A549 (cell line): Measurements from ENCODE around the gene COPB2. TPM values are rescaled to one million over a fixed set of nuclear protein-coding genes. Genes with fewer than 3 reads are reported as not detected.

Experiments used
- ATAC-seq, 2 experiments: fragments of 200-7000 bp in 1 of 2; fragments of >200 bp in 1 of 2; cut with Nextera tagmentation in 1 of 2; cut with Tn5 transposase in 1 of 2; 3 replicates each; pipeline versions ENCODE4 v1.8.0 to v1.9.1; 2018 to 2020; ENCODE audit warnings: mild to moderate bottlenecking in 1 of 2, moderate library complexity in 1 of 2
- CTCF ChIA-PET: fragments of 300-600 bp; sonication (Branson Sonifier 250); formaldehyde crosslinking; extraction: SDS; loops from one replicate; lab custom pipeline; 2021; ENCODE audit warnings: antibody characterized with exemption, inconsistent platforms; lab: Yijun Ruan, JAX
- POLR2A ChIA-PET: fragments of 350-600 bp; formaldehyde crosslinking; extraction: SDS; loops from one replicate; lab custom pipeline; 2021; ENCODE audit warnings: antibody characterized with exemption, inconsistent platforms; lab: Yijun Ruan, JAX
- DNase-seq, 2 experiments: peaks; one replicate each; pipeline versions ENCODE4 v3.0.0 to v3.0.0-alpha.2; 2011 to 2016; ENCODE audit warnings: low read depth in 1 of 2, low spot score in 1 of 2
- FAIRE-seq: peaks from 2 replicates; lab custom pipeline; 2011; peaks lifted over from hg19 to GRCh38; lab: Jason Lieb, UNC
- H3K27ac ChIP-seq, 2 experiments: fragments of >200 bp; sonication (Bioruptor Twin); formaldehyde crosslinking; 3 replicates each; pipeline ENCODE4 v1.5.1; 2016 to 2017
- H3K4me1 ChIP-seq: fragments of >200 bp; sonication (Bioruptor Twin); formaldehyde crosslinking; 3 replicates; pipeline ENCODE4 v1.6.1; 2016
- H3K4me2 ChIP-seq: fragments of >200 bp; sonication (Bioruptor Twin); formaldehyde crosslinking; 3 replicates; pipeline ENCODE4 v1.6.1; 2016
- H3K4me3 ChIP-seq: fragments of >200 bp; sonication (Bioruptor Twin); formaldehyde crosslinking; 3 replicates; pipeline ENCODE4 v1.5.1; 2016
- H3K9me3 ChIP-seq: fragments of >200 bp; sonication (Bioruptor Twin); formaldehyde crosslinking; 3 replicates; pipeline ENCODE4 v1.6.1; 2016
- ATOH8 ChIP-seq: fragments of 250-450 bp; sonication (Bioruptor Pico); IDR thresholded peaks from 2 replicates; pipeline ENCODE4 v1.5.0; 2020; ENCODE audit warnings: low read depth, mild to moderate bottlenecking, moderate library complexity
- BHLHE40 ChIP-seq: IDR thresholded peaks from 2 replicates; pipeline ENCODE4 v1.6.1; 2012; ENCODE audit warnings: low read depth, low read length, inconsistent platforms
- CBX8 ChIP-seq: fragments of 200-600 bp; sonication (generic); IDR thresholded peaks from 2 replicates; pipeline ENCODE4 v1.6.1; 2016
- CEBPB ChIP-seq, 2 experiments: fragments of >200 bp in 1 of 2; sonication (Bioruptor Twin) in 1 of 2; formaldehyde crosslinking in 1 of 2; IDR thresholded peaks; 2 replicates each; pipeline ENCODE4 v1.6.1; 2012 to 2016
- CHD2 ChIP-seq: fragments of 150-350 bp; IDR thresholded peaks from 2 replicates; pipeline ENCODE4 v1.6.1; 2014; ENCODE audit warnings: low read length; ENCODE audit not compliant: partially characterized antibody
- E2F6 ChIP-seq: IDR thresholded peaks from 2 replicates; pipeline ENCODE4 v1.6.1; 2012; ENCODE audit warnings: low read depth, borderline replicate concordance
- EP300 ChIP-seq, 2 experiments: fragments of >200 bp; sonication (Bioruptor Twin); formaldehyde crosslinking; IDR thresholded peaks; 2 replicates in 1 of 2; 3 replicates in 1 of 2; pipeline ENCODE4 v1.6.1; 2016 to 2017
- FOSL2 ChIP-seq, 2 experiments: fragments of 450-650 bp in 1 of 2; fragments of >200 bp in 1 of 2; sonication (Bioruptor Twin) in 1 of 2; formaldehyde crosslinking; IDR thresholded peaks; 2 replicates each; pipeline versions ENCODE4 v1.5.0 to v1.6.1; 2016 to 2020; ENCODE audit warnings: mild to moderate bottlenecking in 1 of 2, moderate library complexity in 1 of 2
- FOXS1 ChIP-seq: fragments of 250-450 bp; sonication (Bioruptor Pico); IDR thresholded peaks from 2 replicates; pipeline ENCODE4 v1.5.0; 2020; ENCODE audit warnings: mild to moderate bottlenecking, moderate library complexity
- GATA3 ChIP-seq: IDR thresholded peaks from 2 replicates; pipeline ENCODE4 v1.6.1; 2012; ENCODE audit warnings: borderline replicate concordance
- HEYL ChIP-seq: fragments of 250-450 bp; sonication (Bioruptor Pico); IDR thresholded peaks from 2 replicates; pipeline ENCODE4 v1.8.0; 2021; ENCODE audit warnings: mild to moderate bottlenecking, moderate library complexity
- HOXB5 ChIP-seq: fragments of 250-450 bp; sonication (Bioruptor Pico); IDR thresholded peaks from 2 replicates; pipeline ENCODE4 v1.5.0; 2020; ENCODE audit warnings: mild to moderate bottlenecking, moderate library complexity
- JUNB ChIP-seq: fragments of >200 bp; sonication (Bioruptor Twin); formaldehyde crosslinking; IDR thresholded peaks from 2 replicates; pipeline ENCODE4 v1.6.1; 2016
- KDM5A ChIP-seq: fragments of 200-600 bp; sonication (generic); IDR thresholded peaks from 2 replicates; pipeline ENCODE4 v1.6.1; 2016; ENCODE audit warnings: antibody characterized with exemption, mild to moderate bottlenecking
- MAX ChIP-seq: IDR thresholded peaks from 2 replicates; pipeline ENCODE4 v1.6.1; 2012
- NFE2L2 ChIP-seq: fragments of 150-350 bp; conservative IDR thresholded peaks from 2 replicates; pipeline ENCODE4 v1.6.1; 2014; ENCODE audit warnings: low read length
- PBX3 ChIP-seq: IDR thresholded peaks from 2 replicates; pipeline ENCODE4 v1.6.1; 2012
- POLR2AphosphoS2 ChIP-seq: conservative IDR thresholded peaks from 2 replicates; pipeline ENCODE4 v1.6.1; 2012; ENCODE audit warnings: low read length, improper control_type of control experiment, inconsistent platforms
- RAD21 ChIP-seq, 2 experiments: fragments of >200 bp in 1 of 2; sonication (Bioruptor Twin) in 1 of 2; formaldehyde crosslinking in 1 of 2; IDR thresholded peaks in 1 of 2; conservative IDR thresholded peaks in 1 of 2; 2 replicates in 1 of 2; 3 replicates in 1 of 2; pipeline ENCODE4 v1.6.1; 2012 to 2018; ENCODE audit warnings: inconsistent platforms in 1 of 2
- RARB ChIP-seq: fragments of 250-450 bp; sonication (Bioruptor Pico); IDR thresholded peaks from 2 replicates; pipeline ENCODE4 v1.8.0; 2021; ENCODE audit warnings: mild to moderate bottlenecking, moderate library complexity
- RFX5 ChIP-seq: fragments of 450-650 bp; IDR thresholded peaks from 2 replicates; pipeline ENCODE4 v1.7.1; 2014; ENCODE audit warnings: antibody characterized with exemption, mild to moderate bottlenecking, moderate library complexity
- TFCP2L1 ChIP-seq: fragments of 250-450 bp; sonication (Bioruptor Pico); IDR thresholded peaks from 2 replicates; pipeline ENCODE4 v1.5.0; 2021; ENCODE audit warnings: mild to moderate bottlenecking
- USF2 ChIP-seq: fragments of 450-650 bp; IDR thresholded peaks from 2 replicates; pipeline ENCODE4 v1.6.1; 2014; ENCODE audit warnings: antibody characterized with exemption
- ZNF302 ChIP-seq: fragments of 250-450 bp; sonication (Bioruptor Pico); IDR thresholded peaks from 2 replicates; pipeline ENCODE4 v1.9.0; 2021; ENCODE audit warnings: inconsistent platforms, mild to moderate bottlenecking, moderate library complexity
- ZSCAN20 ChIP-seq: fragments of 250-450 bp; sonication (Bioruptor Pico); IDR thresholded peaks from 2 replicates; pipeline ENCODE4 v1.8.0; 2022; ENCODE audit warnings: mild to moderate bottlenecking, moderate library complexity
- WGBS: methylation state at CpG from one replicate; pipeline ENCODE4 v1.1.6; 2017; ENCODE audit errors: missing lambda C conversion rate; 5-methylcytosine and 5-hydroxymethylcytosine counted together
- polyA plus RNA-seq, 4 experiments: library from polyadenylated mRNA; depleted of rRNA in 3 of 4; stranded (reverse); fragments of >200 nt; fragmentation: RNase III in 1 of 4; extraction: RNeasy Plus Mini Kit Qiagen cat#74134 plus additional on column Dnase treatment in 1 of 4; gene quantifications; 2 replicates in 3 of 4; 3 replicates in 1 of 4; pipeline ENCODE4 v1.2.3, GENCODE V29; 2011 to 2017
- TF ChIP-seq, protein P1 (sequence below): fragments of >200 bp; sonication (Bioruptor Twin); formaldehyde crosslinking; IDR thresholded peaks from 2 replicates; pipeline ENCODE4 v1.6.1; 2016
- TF ChIP-seq, protein P2 (sequence below): fragments of >200 bp; sonication (Bioruptor Twin); formaldehyde crosslinking; IDR thresholded peaks from 3 replicates; pipeline ENCODE4 v1.5.1; 2016

COPB2 gene
- polyA plus RNA-seq, 2 of the 4 experiments (the other 2 are of a cell fraction), result 109 to 124 TPM

DNA sequence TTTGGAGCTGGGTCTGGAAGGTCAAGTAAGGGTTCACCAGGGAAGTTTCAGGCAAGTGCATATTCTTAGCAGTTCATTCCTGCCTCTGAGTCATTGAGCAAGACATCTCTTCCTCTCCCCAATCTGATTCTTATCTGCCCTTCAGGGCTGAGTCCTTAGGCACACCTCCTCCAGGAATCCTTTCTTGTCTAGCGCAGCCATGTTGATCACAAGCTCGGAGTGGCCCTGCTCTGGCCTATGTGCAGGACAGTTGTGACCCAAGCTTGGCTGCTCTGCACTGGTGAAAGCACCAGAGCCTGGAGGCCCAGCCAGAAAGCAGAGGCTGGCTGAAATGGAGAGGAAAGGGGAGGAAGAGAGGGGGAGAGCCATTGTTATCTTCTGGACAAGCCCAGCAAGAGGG lies 76.5 kb downstream of the COPB2 start:
- CTCF ChIA-PET, result interaction anchor here (0.7 to 10.6 kb wide), 4 partner anchors 16 to 377 kb away, joined by 3 to 55 read pairs (median 16); no protein-coding TSS in a partner anchor
- H3K27ac ChIP-seq, result peak overlapping the region; percentile 88 to 92; a peak in 5 of 6 replicates
- H3K4me2 ChIP-seq, result peak overlapping the region; percentile 20
- no CpG with 5 or more reads among the region's 2 CpGs for WGBS
- peak; percentile 27 to 68; a peak in 3 of 6 replicates for ATAC-seq
- peak; percentile 46 to 51 for DNase-seq
- H3K4me3 ChIP-seq, result no peak overlapping the region
- FAIRE-seq, result no peak
- H3K9me3 ChIP-seq, result no peaks in the 10 kb centered on the region
- POLR2A ChIA-PET, result no interaction called here
- TF ChIP-seq, protein P1, sequence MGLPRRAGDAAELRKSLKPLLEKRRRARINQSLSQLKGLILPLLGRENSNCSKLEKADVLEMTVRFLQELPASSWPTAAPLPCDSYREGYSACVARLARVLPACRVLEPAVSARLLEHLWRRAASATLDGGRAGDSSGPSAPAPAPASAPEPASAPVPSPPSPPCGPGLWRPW, result no peak
- TF ChIP-seq CEBPB (IDR thresholded peaks at IDR 0.05) (peak in 1 of 2 experiments; percentile 32; a peak in 1 of 4 replicates), EP300 (IDR thresholded peaks at IDR 0.05) (no peak), MAX (0 out of 2 replicates have a peak, but pooled peaks have one; percentile 40), E2F6 (no peak), GATA3 (peak; percentile 87), ZNF302 (CRISPR knock-in tag) (no peak), HEYL (CRISPR knock-in tag) (no peak), HOXB5 (CRISPR knock-in tag) (no peak)
- peaks cover 59% of the 10 kb centered on the region for H3K4me1 ChIP-seq

GRCh38 chr3:139312416-139312815 lies 77.0 kb downstream of the COPB2 start:
- ChIA-PET CTCF (interaction anchor here (0.7 to 10.6 kb wide), 6 partner anchors 11 to 376 kb away, joined by 3 to 55 read pairs (median 5); no protein-coding TSS in a partner anchor), POLR2A (no interaction called here)
- peaks cover 59% of the 10 kb centered on the region for H3K4me1 ChIP-seq
- DNase-seq (no peak), FAIRE-seq (no peak), ATAC-seq (no peak)
- TF ChIP-seq KDM5A, result no peak
- TF ChIP-seq USF2, result no peak
- TF ChIP-seq RFX5, result no peak
- TF ChIP-seq, protein P1, result no peak
- TF ChIP-seq FOSL2 (IDR thresholded peaks at IDR 0.05), result no peak
- no peak for TF ChIP-seq FOSL2 (CRISPR knock-in tag; IDR thresholded peaks at IDR 0.05)
- TF ChIP-seq CEBPB (IDR thresholded peaks at IDR 0.05), result no peak
- no peak for TF ChIP-seq RARB (CRISPR knock-in tag)
- H3K4me3 ChIP-seq, result no peak overlapping the region
- peak overlapping the region; percentile 20 for H3K4me2 ChIP-seq
- peak overlapping the region; percentile 88 to 92 for H3K27ac ChIP-seq
- WGBS, result 83% methylated on average over 1 of the region's 1 CpG
- no peaks in the 10 kb centered on the region for H3K9me3 ChIP-seq

DNA sequence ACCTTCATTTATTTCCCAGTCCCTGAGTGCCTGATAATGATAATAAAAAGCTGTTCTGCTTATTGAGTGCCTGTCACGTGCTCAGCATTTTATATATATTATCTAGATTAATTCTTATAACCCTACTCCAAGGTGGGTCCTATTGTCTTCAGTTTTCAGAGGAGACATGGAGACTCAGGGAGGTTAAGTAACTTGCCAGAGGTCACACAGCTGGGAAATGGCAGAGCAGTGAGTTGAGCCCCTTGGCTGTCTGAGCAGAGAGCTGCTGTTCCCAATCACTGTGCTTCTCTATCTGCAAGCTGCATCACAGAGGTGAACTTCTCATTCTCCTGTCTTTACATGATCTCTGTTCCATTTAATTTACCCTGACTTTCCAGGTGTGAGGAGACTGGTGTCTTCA lies 77.9 kb downstream of the COPB2 start:
- ChIA-PET CTCF (interaction anchor here (1.1 to 5.2 kb wide), 3 partner anchors 10 to 200 kb away, joined by 3 to 26 read pairs (median 4); no protein-coding TSS in a partner anchor), POLR2A (interaction anchor here (1.3 kb wide), 1 partner anchor 9 kb away, joined by 3 read pairs; no protein-coding TSS in a partner anchor)
- Histone ChIP-seq H3K27ac (peak overlapping the region; percentile 88 to 92), H3K9me3 (no peaks in the 10 kb centered on the region), H3K4me2 (no peak overlapping the region), H3K4me1 (peaks cover 59% of the 10 kb centered on the region), H3K4me3 (no peak overlapping the region)
- ATAC-seq (no peak), DNase-seq (no peak), FAIRE-seq (no peak)
- 88% methylated on average over 1 of the region's 1 CpG for WGBS
- no peak for TF ChIP-seq RAD21 (conservative IDR thresholded peaks at IDR 0.05 in 1 of 2, IDR thresholded peaks at IDR 0.05 in 1 of 2)
- no peak for TF ChIP-seq JUNB
- TF ChIP-seq CEBPB (IDR thresholded peaks at IDR 0.05), result no peak
- TF ChIP-seq KDM5A, result no peak
- TF ChIP-seq NFE2L2, result no peak
- no peak for TF ChIP-seq ATOH8 (CRISPR knock-in tag)
- TF ChIP-seq CHD2, result no peak
- no peak for TF ChIP-seq ZSCAN20 (CRISPR knock-in tag)
- TF ChIP-seq GATA3, result no peak
- no peak for TF ChIP-seq FOXS1 (CRISPR knock-in tag)
- no peak for TF ChIP-seq CBX8
- TF ChIP-seq POLR2AphosphoS2, result no peak
- TF ChIP-seq, protein P1, result no peak
- TF ChIP-seq, protein P2, sequence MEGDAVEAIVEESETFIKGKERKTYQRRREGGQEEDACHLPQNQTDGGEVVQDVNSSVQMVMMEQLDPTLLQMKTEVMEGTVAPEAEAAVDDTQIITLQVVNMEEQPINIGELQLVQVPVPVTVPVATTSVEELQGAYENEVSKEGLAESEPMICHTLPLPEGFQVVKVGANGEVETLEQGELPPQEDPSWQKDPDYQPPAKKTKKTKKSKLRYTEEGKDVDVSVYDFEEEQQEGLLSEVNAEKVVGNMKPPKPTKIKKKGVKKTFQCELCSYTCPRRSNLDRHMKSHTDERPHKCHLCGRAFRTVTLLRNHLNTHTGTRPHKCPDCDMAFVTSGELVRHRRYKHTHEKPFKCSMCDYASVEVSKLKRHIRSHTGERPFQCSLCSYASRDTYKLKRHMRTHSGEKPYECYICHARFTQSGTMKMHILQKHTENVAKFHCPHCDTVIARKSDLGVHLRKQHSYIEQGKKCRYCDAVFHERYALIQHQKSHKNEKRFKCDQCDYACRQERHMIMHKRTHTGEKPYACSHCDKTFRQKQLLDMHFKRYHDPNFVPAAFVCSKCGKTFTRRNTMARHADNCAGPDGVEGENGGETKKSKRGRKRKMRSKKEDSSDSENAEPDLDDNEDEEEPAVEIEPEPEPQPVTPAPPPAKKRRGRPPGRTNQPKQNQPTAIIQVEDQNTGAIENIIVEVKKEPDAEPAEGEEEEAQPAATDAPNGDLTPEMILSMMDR, result no peak
- TF ChIP-seq TFCP2L1 (CRISPR knock-in tag), result no peak
- no peak for TF ChIP-seq PBX3
- no peak for TF ChIP-seq BHLHE40
